Epithelial cell of proximal tubule (primary cell): ENCODE data around the gene CEP95. TPM values are rescaled to one million over a fixed set of nuclear protein-coding genes. Genes with fewer than 3 reads are reported as not detected.

Source experiments
- DNase-seq: peaks from one replicate; pipeline ENCODE4 v3.0.0-alpha.2; 2011; ENCODE audit warnings: low read depth
- H3K4me3 ChIP-seq: 2 replicates; pipeline ENCODE4 v1.5.1; 2011; ENCODE audit warnings: low read depth, mild to moderate bottlenecking, low read length
- total RNA-seq: library from RNA; depleted of rRNA; stranded (reverse); fragments of >200 nt; gene quantifications from 2 replicates; pipeline ENCODE4 v1.2.3, GENCODE V29; 2015
- TF ChIP-seq, protein P1 (sequence below): conservative IDR thresholded peaks from 2 replicates; pipeline ENCODE4 v1.5.1; 2012; ENCODE audit warnings: low read depth, mild to moderate bottlenecking, low read length

The CEP95 gene
- total RNA-seq, 1 donor from 2014 or later, result 11.6 TPM

DNA sequence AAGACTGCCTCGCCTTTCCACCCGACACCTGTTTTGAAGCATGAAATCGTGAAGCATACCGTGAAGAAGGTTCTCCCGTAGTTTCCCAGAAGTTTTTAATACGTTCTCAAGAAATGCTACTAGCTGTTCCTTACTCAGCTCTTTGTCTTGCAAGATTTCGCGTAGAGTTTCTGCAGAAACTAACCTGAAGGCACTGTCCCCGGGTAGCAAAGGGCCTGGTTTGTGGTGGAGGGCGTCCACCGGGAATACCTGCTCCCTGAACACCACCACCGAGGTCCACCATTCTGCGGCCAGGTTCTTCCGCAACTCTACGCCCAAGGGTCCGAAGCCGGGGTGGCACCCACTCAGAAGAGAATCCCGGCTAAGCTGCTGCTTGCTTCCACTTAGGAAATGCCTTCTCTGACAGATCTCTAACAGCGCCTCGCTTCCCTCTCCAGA is 10.4 kb upstream of the CEP95 start:
- TF ChIP-seq, protein P1, sequence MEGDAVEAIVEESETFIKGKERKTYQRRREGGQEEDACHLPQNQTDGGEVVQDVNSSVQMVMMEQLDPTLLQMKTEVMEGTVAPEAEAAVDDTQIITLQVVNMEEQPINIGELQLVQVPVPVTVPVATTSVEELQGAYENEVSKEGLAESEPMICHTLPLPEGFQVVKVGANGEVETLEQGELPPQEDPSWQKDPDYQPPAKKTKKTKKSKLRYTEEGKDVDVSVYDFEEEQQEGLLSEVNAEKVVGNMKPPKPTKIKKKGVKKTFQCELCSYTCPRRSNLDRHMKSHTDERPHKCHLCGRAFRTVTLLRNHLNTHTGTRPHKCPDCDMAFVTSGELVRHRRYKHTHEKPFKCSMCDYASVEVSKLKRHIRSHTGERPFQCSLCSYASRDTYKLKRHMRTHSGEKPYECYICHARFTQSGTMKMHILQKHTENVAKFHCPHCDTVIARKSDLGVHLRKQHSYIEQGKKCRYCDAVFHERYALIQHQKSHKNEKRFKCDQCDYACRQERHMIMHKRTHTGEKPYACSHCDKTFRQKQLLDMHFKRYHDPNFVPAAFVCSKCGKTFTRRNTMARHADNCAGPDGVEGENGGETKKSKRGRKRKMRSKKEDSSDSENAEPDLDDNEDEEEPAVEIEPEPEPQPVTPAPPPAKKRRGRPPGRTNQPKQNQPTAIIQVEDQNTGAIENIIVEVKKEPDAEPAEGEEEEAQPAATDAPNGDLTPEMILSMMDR, result no peak
- peak overlapping the region; percentile 74 for H3K4me3 ChIP-seq
- no peak for DNase-seq

DNA sequence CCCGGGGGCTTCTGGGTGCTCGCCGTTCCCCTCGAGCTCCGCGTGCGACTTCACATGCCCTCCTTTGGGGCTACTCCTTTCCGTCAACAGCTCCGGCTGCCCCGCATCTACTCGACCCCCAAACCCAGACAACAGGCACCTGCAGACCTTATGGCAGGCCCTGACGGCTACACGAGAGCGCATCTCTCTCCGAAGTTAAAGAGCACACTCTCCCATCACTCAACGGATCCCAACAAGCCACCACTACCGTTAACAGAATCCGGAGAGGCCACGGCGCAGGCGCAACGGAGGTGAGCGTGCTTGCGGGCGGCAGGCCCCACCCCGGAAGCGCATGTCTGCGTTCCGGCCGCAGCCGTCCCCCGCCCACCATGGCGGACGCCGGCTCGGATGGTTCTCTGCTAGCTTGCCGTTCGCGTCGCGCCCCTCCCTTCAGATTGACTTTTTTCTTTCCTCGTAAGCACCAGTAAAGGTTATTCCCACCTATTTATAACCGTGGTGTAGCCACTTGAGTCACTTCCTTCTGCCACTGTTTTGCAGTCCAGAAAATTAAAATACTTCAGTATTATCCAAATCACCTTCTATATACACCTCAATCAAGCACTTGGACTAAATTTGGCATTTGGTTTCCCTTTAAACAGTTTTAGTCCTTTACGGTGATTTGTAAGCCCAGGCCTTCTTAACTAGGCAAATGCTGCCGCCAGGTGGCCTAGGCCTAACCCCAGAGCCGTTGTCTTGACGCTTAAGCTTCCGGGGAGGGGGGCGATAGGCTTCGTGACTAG is 9.8 kb upstream of the CEP95 start, which contains the start of gene POLG2:
Gene POLG2 (minus strand): TSS at position 269 of the 779 bp plus-strand sequence. CDS start 86 bp downstream, at position 183.
- H3K4me3 ChIP-seq, result peak within 1 kb of the TSS; percentile 74
- peak; percentile 61 for DNase-seq
- TF ChIP-seq, protein P1, result peak; percentile 67

DNA sequence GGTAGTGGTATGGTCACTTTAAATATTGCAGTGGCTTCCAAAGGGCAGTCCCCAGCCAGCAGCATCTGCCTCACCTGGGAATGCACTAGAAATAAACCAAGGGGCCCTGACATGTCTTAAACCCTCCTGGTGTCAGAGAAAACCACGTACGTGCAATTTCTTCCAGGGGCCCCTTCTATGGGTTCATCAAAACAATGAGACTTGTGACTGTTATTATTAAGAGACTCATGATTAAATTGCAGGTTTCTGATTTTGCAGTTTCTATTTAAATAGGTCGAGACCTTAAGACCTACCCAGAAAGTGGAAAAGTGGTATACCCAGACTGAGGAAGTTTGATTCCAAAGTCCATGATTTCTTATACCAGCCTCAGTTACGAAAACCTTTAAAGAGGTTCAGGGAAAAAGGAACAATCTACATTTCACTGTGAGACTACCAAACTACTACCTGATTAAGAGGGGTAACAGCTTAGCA is 9.2 kb upstream of the CEP95 start:
- H3K4me3 ChIP-seq, result peak overlapping the region; percentile 74
- TF ChIP-seq, protein P1, result no peak
- DNase-seq, result no peak

DNA sequence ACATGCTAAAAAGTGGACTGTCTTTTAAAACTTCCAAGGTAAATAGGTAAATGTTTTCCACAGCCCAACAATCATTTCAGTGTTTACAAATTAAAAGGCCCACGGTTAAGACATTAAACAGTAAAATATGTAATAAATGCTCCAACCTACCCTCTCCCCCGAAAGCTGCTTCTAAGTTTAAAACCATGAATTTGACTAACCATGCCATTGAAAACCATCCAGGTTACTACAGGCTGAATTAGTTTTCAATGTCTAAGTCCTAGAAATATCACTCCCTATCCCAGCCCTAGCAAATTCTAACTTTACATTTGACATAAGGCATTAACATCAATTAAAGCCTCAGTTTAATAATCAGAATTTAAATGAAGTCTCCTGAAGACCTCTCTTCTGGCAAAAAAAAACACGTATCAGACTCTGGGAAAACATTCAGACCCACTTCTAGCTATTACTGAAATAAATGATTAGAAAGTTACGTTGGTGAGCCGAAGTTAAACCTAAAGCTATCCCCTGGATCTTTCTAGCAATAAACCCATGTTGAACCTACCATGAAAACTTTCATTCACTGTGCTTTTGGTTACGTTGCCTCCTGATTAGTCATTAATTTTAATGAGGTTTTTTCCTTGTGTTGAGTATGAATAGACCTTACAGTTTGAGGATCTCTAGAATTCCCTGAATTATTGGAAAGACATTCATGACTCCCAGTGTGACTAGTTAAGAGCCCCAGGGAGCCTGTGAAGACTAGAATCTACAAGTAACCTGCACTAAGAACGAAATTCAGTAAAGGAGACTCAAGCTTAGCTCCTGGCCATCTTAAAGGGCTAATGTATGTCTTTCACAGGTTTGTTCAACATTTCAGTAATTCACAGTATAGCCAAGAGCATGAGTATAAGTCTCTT is 8.2 kb upstream of the CEP95 start:
- H3K4me3 ChIP-seq, result no peak overlapping the region
- TF ChIP-seq, protein P1, result no peak
- no peak for DNase-seq

DNA sequence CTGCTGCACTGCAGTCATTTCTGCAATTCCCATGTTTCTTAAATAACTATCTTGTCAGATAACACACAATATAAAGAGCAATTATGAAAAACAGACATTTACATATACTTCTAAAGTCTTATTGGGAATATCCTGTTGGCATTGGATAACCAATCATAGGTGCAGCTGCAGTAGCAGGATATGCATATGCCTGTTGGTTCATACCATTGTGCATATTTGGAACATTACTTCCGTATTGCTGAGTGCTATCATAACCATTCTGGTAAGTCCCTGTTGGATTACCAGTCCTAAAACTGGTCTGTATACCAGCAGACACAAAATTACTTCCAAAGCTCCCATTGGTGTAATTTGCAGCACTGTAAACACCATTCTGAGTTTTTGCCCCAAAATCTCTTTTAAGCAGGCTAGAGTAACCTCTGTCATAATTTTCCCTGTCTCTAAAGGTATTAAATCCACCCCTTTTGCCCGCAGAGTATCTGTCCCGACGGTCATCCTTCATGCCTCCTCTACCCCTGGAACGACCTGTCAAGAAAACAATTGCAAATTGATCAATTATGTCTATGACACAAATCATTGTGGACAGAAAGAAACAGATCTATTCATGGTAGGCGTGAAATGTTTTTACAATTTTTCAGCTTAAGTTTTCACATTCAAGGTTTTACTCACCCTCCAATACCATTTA is 6.8 kb upstream of the CEP95 start:
- no peak overlapping the region for H3K4me3 ChIP-seq
- TF ChIP-seq, protein P1, result no peak
- no peak for DNase-seq

DNA sequence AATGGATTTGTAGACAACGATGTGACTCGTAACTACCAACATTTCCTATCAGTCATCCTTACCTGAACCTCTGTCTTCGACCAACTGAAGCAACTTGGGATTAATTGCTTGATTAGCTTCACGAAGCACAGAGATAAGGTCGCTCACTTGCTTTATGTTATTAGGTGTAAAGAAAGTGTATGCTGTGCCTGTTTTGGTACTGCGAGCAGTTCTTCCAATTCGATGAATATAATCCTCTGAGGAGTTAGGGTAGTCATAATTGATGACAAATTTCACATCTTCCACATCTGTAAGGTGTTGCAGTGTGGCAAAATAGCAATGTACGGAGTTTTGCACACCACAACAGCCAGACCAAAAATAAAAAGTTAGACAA is 6.3 kb upstream of the CEP95 start:
- TF ChIP-seq, protein P1, result no peak
- no peak for DNase-seq
- no peak overlapping the region for H3K4me3 ChIP-seq
